Esophagus mucosa (tissue), 1 donor: Measurements from ENCODE around the gene TTC16. TPM values are rescaled to one million over a fixed set of nuclear protein-coding genes. Genes with fewer than 3 reads are reported as not detected.
A peak's percentile ranks its signal among the peaks of the same experiment; 100 is the strongest.
"Not testable (repeated sequence)": the region's sequence is repeated elsewhere in the genome, so short reads cannot be mapped to it uniquely, and the experiment has no call there.

Source experiments
- ATAC-seq: fragments of 200-7000 bp; cut with Tn5 transposase; one replicate; pipeline ENCODE4 v1.9.1; 2020
- total RNA-seq: library from RNA; stranded (reverse); gene quantifications from one replicate; pipeline ENCODE4 v1.2.4, GENCODE V29; 2023
- donor health status: DM: yes; HTN: yes; CAD: no.

Gene TTC16
- total RNA-seq, 1 donor from 2014 or later: not detected

- no peak for ATAC-seq
These were observed 54.2 kb downstream of the TTC16 start for GRCh38 chr9:127769929-127770582.

GRCh38 chr9:127770583-127770904 is 54.7 kb downstream of the TTC16 start:
- ATAC-seq: no peak

GRCh38 chr9:127770905-127771569 is 55.2 kb downstream of the TTC16 start:
- peak; percentile 98 for ATAC-seq

- no peak for ATAC-seq
These were observed 55.8 kb downstream of the TTC16 start for GRCh38 chr9:127771570-127772189.

GRCh38 chr9:127772603-127773002 is 56.7 kb downstream of the TTC16 start:
- ATAC-seq: no peak

- ATAC-seq: no peak
These were observed 57.4 kb downstream of the TTC16 start for GRCh38 chr9:127773272-127773671.

- no peak for ATAC-seq
These were observed 58.1 kb downstream of the TTC16 start for GRCh38 chr9:127773981-127774380.

GRCh38 chr9:127776195-127776923 is 60.5 kb downstream of the TTC16 start:
- peak; percentile 1 for ATAC-seq

GRCh38 chr9:127776924-127777289 is 61.0 kb downstream of the TTC16 start:
- no peak for ATAC-seq

- no peak for ATAC-seq
These were observed 61.6 kb downstream of the TTC16 start for GRCh38 chr9:127777368-127777980.

GRCh38 chr9:127778280-127779135 is 62.6 kb downstream of the TTC16 start, which contains the start of gene SH2D3C:
Gene SH2D3C, minus strand, starts transcription at chr9:127778666. Its CDS starts 39 bp downstream, at chr9:127778627.
- peak; percentile 17 for ATAC-seq

- ATAC-seq: peak; percentile 31
These were observed 63.5 kb downstream of the TTC16 start for GRCh38 chr9:127779136-127779981.

- no peak for ATAC-seq
These were observed 64.4 kb downstream of the TTC16 start for GRCh38 chr9:127780126-127780885.

GRCh38 chr9:127780909-127781308 is 65.0 kb downstream of the TTC16 start:
- not testable (repeated sequence) for ATAC-seq

Other genes with a start within 250 kb of the TTC16 start
- gene STXBP1, start 103.8 kb upstream of the TTC16 start, total RNA-seq: 10.1 TPM
- not detected for gene CFAP157, start 9.1 kb upstream of the TTC16 start, total RNA-seq
- gene PTRH1, start 416 bp upstream of the TTC16 start, total RNA-seq: 7.9 TPM
- gene TOR2A, start 19.2 kb downstream of the TTC16 start, total RNA-seq: 9.5 TPM
- gene SH2D3C, start 62.6 kb downstream of the TTC16 start, total RNA-seq: 1.9 TPM
- 38.3 TPM for gene CDK9, start 70.0 kb downstream of the TTC16 start, total RNA-seq
- 28.3 TPM for gene FPGS, start 86.8 kb downstream of the TTC16 start, total RNA-seq
- 14.3 TPM for gene ENG, start 138.6 kb downstream of the TTC16 start, total RNA-seq
- 39.9 TPM for gene AK1, start 161.6 kb downstream of the TTC16 start, total RNA-seq
- 13.0 TPM for gene ST6GALNAC6, start 183.5 kb downstream of the TTC16 start, total RNA-seq
- gene ST6GALNAC4, start 201.0 kb downstream of the TTC16 start, total RNA-seq: 11.4 TPM
- gene PIP5KL1, start 214.7 kb downstream of the TTC16 start, total RNA-seq: 4.3 TPM
- gene DPM2, start 221.8 kb downstream of the TTC16 start, total RNA-seq: 25.7 TPM